ENCODE data around the gene LRRC2.
"Not testable (repeated sequence)": the region's sequence is repeated elsewhere in the genome, so short reads cannot be mapped to it uniquely, and the experiment has no call there.

LRRC2 gene, protein sequence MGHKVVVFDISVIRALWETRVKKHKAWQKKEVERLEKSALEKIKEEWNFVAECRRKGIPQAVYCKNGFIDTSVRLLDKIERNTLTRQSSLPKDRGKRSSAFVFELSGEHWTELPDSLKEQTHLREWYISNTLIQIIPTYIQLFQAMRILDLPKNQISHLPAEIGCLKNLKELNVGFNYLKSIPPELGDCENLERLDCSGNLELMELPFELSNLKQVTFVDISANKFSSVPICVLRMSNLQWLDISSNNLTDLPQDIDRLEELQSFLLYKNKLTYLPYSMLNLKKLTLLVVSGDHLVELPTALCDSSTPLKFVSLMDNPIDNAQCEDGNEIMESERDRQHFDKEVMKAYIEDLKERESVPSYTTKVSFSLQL

DNA sequence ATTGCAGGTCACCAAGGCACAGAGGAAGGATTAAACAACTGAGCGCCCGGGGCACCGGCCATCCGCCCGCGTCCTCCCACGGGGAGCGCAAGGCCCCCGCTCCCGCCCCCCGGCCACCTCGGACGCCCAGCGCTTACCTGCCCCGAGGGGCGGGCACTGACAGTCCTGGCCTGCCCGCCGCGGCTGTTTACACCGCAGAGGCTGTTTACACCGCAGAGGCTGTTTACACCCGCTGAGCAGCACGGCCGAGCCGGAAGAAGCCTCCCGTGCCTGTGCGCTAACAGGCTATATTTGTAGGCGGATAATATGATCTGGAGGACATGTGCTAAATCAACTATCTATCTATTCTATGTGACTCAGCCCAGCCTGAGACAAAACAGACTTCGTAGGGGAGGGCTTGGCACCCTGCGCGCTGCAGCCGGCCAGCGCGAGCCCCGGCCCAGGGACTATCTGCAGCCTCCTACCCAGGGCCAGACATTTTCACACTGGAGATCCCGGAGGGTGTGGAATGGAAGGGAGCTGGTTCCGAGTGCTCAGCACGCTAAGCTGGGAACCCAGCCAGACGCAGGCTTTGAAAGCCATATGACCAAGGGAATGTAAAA, at the start of gene LRRC2:
Gene LRRC2, minus strand, starts transcription at position 263 of the 602 bp plus-strand sequence. CDS start 14,711 bp downstream, outside the sequence.
- peak; percentile 53 for DNase-seq (ENCODE audit: low read depth)

DNA sequence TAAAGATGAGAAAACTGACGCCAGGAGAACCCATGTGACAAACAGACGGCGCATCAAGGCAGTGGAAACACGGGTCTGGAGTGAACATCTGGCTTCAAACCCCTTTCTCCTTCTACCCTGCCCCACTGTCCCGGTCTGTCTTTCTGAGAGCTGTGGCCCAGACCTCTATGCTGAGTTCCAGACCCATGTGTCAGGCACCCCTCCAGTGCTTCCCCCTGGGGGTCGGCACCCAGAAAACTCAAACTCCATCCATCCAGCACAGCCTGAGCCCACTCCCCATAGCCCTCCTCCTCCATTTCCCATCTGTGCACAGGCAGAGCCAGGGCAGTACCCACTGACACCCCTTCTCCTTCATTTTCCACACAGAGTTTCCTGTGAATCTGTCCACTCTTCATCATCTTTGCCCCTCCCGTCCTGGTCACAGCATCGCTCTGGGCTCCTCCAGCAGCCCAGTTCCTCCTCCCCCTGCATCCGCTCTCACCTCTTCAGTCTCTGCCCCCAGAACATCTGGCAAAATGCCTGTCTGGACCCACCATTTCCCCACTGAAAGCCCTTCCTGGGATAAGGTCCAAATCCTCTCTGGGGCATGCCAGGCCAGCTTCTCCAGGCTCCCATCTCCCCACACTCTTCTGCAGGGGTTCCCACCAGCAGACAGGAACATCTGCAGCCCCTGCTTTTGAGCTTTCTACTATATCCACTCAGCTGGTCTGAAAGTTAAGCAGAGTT, 49.1 kb upstream of the LRRC2 start:
- DNase-seq (ENCODE audit: low read depth): no peak

DNA sequence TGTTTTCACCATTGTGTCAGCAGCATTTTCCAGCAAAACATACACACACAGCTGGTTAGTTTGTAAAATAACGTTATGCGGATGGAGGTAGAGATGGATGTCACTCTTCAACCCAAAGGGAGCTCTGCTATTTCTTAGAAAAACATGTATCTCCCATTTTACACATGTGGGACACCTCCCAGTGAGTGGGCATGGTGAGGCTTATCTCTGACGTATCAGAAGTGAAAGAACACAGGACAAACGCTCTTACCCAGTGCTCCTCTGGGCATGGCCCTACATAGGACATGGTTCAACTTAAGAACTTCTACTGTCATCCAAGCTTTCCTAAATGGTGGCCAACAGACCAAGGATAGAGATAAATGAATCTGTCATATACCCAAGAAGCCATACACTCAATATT, 48.3 kb upstream of the LRRC2 start:
- DNase-seq (ENCODE audit: low read depth): no peak

DNA sequence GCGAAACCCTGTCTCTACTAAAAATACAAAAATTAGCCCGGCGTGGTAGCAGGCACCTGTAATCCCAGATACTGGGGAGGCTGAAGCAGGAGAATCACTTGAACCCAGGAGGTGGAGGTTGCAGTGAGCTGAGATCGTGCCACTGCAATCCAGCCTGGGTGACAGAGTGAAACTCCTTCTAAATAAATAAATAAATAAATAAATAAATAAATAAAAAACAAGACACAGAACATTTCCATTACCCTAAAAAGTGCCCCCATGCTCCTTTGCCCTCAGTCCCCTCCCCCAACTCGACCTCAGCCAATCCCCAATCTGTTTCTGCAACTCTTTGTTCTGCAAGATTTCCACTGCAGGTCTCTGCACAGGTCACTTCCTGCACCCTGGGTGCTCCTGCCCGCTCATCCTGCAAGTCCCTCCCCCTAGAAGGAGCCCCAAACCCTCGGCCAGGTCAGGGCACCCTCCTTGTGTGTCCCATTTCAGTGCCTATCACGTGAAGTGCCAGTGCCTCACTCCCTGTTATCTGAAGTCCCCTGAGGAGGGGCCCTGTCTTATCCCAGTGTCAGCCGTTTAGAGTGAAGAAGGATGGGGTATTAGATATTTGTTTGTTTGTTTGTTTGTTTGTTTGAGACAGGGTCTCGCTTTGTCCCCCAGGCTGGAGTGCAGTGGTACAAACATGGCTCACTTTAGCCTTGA, 47.4 kb upstream of the LRRC2 start:
- no peak for DNase-seq (ENCODE audit: low read depth)

DNA sequence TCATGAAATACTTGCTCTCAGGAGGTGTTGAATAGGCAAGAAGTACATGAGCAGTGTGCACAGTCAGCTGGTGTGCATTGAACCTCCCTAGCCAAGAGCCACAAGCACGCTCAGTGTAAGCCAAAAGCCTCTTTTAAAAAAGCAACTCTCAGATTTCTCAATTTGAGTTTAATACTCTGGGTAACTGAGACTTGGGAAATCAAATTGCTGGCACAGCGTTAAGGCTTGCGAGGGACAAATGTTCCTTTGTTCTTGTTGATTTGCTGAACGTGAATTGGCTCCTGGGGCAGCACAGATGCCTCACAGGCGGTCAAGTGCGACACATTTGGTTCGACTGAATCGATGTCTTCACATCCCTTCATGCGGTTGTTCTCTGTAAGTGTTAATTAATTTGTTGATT, 46.2 kb upstream of the LRRC2 start, which contains the start of gene FAM240A:
Gene FAM240A, plus strand, starts transcription at position 202 of the 400 bp plus-strand sequence. Its CDS starts 159 bp downstream, at position 361.
- DNase-seq (ENCODE audit: low read depth): peak; percentile 84

DNA sequence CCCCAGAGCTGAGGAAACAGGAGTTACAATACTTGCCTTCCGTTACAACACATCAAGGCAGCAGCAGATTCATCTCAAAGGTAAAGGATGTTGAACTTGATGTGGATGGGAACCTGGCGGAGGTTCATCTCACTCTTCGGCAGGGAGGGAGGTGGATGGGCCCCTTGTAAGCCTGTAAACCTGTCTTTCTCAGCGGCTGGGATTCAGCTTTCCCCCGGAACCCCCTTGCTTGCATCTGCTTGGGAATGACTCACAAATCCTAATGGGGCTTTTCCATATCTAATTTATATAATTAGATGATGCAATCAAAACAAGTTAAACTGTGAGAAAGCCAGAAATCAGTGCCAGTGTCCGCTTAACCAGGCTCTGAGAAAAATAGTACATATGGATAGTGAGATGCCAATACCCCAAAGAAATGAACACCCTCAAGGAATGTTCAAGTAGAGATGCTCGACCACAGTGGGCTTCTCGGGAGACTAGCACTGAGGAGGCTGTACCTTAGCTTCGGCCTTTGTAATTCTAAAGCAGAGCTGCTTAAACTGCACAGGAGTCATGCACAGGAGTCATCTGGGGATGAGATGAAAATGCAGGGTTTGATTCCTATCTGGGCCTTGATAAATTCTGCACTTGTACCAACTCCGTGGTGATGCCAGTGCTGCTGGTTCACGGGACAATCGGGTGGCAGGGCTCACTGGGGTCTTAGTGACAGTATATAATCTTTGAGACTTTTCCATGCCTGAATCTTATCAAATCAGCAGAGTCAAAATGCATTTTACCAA, 44.0 kb upstream of the LRRC2 start:
- DNase-seq (ENCODE audit: low read depth): no peak

DNA sequence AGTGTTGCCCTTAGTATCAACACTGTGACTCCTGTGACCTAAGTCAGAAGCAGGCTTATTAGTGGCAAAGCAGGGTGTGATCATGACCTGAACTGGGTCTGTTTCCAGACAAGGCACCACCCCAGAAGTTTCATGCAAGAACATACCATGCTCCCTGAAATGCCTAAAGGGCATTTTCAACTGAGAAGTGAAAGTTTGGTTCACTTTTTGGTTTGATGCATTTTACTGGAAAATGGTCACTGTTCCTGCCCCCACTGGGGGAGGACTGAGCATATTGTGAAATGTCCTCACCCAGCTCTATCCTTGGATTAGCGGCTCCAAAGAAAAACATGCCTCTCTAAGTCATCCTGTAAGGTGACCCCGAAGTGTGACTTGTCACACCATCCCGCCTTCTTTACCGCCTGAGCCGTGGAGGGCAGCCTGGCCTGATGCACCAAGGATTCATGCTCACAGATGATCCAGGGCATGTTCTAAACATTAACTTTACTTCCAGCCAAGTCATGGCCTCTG, 43.2 kb upstream of the LRRC2 start:
- peak; percentile 50 for DNase-seq (ENCODE audit: low read depth)

DNA sequence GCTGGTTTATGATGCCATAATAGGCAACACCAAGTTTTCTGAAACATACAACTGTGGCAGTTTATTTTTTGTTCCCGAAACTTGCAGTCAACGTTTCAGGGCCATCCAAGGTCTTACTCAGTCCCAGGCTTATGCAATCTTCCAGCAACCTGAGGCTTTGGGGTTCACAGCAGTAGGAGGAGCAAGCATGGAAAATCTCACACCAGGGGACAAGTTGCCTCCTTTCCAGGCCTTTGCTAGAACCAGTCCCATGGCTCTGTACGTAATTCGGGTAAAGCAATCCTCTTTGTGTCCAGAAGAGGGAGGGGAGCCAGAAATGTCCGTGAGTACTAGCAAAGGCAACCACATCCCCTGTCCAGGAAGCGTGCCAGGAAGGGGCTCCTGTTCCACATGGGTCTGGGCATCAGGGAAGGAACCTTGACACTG, 41.5 kb upstream of the LRRC2 start:
- DNase-seq (ENCODE audit: low read depth): peak; percentile 71

DNA sequence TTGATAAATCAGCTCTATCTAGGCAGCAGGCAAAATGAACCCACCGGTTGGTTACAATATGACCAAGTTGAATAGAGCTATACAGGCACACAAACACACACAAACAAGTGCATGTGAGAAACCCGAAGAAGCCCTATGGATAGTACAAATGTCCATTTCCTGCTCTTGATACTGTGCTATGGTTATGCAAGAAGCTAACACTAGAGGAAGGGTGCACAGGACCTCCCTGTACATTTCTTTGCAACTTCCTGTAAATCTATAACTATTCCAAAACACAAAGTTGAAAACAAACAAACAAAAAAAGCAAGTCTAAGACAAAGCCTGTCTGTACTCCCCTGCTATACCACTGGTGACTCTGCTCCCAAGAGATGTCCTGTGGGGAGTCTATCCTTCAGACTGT, 38.0 kb upstream of the LRRC2 start:
- DNase-seq (ENCODE audit: low read depth): no peak

DNA sequence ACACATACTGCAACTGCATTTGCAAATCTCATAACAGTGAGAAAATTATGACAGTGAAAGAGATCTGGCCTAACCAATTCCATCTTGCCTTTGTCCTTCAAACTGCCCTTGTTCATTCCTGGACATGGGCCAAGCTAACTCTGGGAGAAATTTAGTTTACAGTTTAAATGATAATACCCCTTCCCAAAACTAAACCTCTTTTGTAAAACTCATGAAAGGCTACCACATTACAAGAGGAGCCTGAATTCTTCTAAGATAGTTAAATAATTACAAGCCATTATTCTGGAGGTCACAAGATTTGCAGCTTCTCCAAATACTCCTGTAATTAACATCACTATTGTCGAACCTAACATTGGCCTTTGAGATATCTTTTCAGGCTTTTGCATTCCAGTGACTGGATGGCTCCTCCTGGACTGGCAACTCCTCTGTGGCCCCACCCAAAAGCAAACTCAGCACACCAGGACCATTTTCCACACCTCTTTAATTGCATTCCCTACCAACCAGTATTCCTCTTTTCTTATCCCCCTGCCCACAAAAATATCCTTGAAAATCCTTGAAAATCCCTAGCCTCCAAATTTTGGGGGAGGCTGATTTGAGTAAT, 37.4 kb upstream of the LRRC2 start:
- no peak for DNase-seq (ENCODE audit: low read depth)

DNA sequence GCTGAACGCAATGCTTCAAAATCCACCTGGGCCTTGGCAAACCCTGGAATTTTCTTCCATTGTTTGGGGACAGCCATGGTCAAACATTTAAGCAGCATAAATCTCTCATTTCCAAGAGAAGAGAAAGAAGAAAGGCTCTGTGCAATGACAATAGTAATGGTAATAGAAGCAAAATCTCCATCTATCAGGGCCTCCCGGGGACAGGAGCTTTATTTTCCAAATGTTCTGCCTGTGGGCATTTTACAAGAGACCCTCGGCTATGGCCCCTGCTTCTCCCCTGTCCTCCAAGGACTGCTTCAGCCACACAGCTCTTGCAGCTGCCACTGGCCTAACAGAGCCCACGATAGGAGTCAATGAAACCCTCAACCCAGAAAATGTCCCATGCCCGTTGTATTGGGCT, 33.5 kb upstream of the LRRC2 start:
- DNase-seq (ENCODE audit: low read depth): no peak

DNA sequence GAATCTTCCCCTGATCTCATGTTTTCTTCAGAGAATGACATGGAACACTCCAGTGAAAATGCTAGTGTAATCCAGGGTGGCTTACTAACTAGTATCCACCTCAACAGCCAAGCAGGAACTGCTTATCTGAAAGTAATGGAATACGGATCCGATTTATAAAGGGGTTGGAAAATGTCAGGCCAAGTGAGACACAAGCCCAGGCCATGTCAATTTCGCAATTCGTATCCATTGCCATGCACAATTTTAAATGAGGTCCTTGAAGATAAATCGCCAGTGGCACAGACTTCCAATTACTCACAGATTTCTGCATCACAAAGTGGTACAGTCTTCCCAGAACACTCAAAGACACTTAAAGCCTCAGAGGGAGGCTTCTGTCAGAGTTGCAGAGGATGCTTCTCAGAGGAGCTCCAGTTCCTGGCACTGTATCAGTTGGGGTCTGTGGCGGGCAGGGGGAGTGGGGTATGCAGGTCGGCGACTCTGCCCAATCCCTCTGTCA, 29.8 kb upstream of the LRRC2 start:
- no peak for DNase-seq (ENCODE audit: low read depth)

DNA sequence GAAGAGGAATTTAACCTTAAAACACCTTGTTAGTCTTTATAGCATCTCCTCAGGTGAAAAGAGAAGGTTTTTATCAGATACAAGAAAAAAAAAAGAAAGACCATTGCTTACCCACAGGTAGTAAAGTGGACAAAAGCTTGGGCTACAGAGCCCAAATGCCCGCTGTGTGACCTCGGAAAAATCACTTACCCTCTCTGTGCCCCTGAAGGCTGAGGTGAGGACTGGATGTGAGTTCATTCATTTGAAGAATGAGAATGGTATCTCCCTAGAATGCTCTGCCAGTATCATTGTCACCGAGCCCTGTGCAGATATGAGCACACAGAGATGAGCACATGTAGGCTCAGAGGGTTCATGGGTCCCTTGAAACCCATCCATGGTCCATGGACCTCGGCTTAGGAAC, 28.6 kb upstream of the LRRC2 start:
- DNase-seq (ENCODE audit: low read depth): no peak

DNA sequence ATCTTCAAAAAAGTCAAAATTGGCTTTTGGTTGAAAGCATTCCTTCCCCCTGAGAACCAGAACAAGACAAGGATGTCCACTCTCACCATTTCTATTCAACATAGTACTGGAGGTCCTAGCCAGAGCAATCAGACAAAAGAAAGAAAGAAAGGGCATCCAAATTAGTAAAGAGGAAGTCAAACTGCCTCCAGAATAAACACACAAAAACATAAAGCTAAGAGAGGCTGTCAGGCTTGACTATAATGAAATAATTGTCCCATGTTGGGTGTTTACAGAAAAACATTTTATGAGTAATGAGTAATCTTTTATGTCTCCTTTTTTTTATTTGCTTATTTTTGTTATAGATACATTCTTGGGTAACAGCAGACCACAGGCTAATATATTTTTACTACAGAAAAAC, 27.9 kb upstream of the LRRC2 start:
- no peak for DNase-seq (ENCODE audit: low read depth)

DNA sequence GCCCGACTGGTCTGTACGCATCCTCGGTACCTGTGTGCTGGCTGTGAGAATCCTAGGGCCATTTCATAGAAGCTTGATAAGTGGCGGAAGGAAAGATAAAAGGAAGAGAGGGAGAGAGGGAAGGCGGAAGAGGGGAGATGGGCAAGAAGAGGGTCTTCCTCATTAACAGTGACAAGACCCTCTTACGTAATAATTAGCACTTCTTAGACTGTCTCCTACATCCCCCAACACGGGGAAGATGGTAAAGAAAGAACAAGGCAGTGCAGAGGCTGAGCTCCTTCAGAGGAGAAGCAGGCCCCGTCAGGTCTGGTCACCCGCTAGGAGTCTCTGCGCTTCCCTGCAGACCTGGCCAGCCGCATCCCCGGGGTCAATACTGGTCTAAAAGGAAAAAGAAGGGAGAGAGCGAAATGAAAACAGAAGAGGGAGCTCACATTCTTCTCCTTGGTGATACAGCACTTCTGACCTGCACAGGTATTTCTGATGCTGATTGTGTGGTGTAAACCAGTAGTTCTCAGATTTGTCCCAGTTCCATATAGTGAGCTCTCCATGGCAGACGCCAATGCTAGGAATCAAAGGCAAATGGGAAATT, 27.3 kb upstream of the LRRC2 start:
- DNase-seq (ENCODE audit: low read depth): no peak

DNA sequence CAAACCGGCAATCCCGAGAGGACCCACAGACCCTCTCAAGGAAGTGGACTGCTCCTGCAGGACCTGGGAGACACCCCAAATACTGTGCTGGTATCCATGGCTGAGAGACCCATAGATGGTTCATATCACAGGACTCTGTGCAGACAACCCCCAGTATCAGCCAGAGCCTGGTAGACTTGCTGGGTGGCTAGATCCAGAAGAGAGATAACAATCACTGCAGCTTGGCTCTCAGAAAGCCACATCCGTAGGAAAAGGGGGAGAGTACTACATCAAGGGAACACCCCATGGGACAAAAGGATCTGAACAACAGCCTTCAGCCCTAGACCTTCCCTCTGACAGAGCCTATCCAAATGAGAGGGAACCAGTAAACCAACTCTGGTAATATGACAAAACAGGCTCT, 21.2 kb upstream of the LRRC2 start:
- not testable (repeated sequence) for DNase-seq (ENCODE audit: low read depth)

DNA sequence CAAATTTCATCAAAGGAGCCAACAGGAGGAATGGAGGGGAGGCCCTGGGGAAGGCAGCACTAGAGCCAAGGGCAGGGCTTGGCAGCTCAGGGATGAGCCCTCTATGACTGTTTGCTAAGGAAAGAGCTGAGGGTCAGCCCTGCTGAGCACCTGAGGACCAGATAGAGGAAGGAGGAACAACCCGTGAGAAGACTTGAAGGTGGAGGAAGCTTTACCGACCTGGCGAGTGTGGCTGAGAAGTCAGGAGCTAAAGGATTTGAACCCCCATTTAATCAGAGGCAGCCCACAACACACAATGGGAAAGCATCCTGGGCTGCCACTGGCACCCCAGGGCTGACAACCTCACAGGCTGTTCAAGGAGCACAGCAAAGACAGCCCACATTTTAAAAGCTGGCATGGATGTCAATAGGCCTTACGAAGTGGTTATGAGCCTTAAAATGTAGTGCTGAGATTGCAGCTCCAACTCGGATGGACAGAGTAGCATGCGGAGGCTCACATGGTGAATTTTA, 20.7 kb upstream of the LRRC2 start:
- no peak for DNase-seq (ENCODE audit: low read depth)

DNA sequence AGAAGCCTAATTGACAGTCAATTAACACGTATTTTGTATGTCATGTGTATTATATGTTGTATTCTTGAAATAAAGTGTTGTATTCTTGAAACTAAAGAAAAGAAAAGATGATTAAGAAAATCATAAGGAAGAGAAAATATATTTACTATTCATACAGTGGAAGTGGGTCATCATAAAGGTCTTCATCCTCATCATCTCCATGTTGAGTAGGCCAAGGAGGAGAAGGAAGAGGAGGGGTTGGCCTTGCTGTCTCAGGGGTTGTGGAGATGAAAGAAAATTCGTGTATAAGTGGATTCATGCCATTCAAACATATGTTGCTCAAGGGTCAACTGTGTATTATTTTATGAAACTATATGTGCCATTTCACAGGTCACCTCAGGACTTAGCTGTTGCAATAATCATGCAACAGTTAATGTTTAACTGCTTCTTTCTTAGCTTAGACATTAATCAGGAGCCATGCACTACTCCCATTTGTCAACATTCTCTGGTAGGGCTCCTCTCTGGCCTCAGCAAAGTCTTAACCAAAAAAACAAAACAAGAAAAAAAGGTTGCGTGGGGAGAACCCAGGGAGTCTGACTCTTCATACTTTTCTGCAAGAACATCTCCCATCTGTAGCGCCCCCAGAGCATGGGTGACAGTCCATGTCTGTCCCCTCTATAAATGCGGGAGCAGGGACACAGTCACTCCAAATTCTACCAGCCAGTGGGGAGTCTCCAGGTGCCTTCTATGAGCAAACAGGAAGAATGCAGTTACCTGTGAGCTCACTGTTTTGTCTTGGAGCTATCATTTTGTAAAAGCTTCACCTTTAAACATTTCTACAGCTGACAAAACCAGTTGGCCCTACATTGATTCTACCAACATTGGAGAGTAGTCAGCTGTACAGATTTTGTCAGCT, 19.9 kb upstream of the LRRC2 start:
- no peak for DNase-seq (ENCODE audit: low read depth)
